IPS-15b (cell line): Measurements from ENCODE around the gene KRT73.

Experiments
- H3K27me3 ChIP-seq: one replicate; pipeline ENCODE4 v1.6.1; 2013; ENCODE audit warnings: low read length; ENCODE audit not compliant: control insufficient read depth, insufficient read depth
- H3K36me3 ChIP-seq: one replicate; pipeline ENCODE4 v1.6.1; 2013; ENCODE audit warnings: low read length; ENCODE audit not compliant: control insufficient read depth, insufficient read depth
- H3K4me1 ChIP-seq: one replicate; pipeline ENCODE4 v1.6.1; 2013; ENCODE audit warnings: mild to moderate bottlenecking, low read length; ENCODE audit not compliant: control insufficient read depth, insufficient read depth
- H3K4me3 ChIP-seq: one replicate; pipeline ENCODE4 v1.5.1; 2013; ENCODE audit warnings: low read depth, low read length
- H3K9ac ChIP-seq: one replicate; pipeline ENCODE4 v1.6.1; 2013; ENCODE audit warnings: low read depth, mild to moderate bottlenecking, low read length
- H3K9me3 ChIP-seq: one replicate; pipeline ENCODE4 v1.6.1; 2013; ENCODE audit warnings: mild to moderate bottlenecking, low read length; ENCODE audit not compliant: control insufficient read depth, insufficient read depth

Gene KRT73

DNA sequence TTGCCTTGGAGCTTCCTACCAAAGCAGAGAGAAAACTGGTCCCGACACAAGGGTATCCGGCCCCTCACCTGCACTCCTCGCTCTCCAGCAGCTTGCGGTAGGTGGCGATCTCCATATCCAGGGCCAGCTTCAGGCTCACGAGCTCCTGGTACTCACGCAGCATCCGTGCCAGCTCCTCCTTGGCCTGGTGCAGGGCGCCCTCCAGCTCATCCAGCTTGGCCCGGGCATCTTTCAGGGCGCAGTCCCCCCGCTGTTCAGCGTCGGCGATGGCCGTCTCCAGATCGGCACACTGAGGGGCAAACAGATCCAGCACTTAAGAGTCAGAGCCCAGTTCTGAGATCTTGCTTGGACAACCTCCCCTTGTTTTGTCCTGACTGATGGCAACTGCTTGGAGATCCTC is 30.8 kb downstream of the KRT73 start:
- H3K36me3 ChIP-seq = no peaks in the 10 kb centered on the region
- H3K9me3 ChIP-seq = peaks cover 11% of the 10 kb centered on the region
- peaks cover 2% of the 10 kb centered on the region for H3K4me1 ChIP-seq
- no peak overlapping the region for H3K9ac ChIP-seq
- H3K27me3 ChIP-seq = no peaks in the 10 kb centered on the region
- H3K4me3 ChIP-seq = no peak overlapping the region

DNA sequence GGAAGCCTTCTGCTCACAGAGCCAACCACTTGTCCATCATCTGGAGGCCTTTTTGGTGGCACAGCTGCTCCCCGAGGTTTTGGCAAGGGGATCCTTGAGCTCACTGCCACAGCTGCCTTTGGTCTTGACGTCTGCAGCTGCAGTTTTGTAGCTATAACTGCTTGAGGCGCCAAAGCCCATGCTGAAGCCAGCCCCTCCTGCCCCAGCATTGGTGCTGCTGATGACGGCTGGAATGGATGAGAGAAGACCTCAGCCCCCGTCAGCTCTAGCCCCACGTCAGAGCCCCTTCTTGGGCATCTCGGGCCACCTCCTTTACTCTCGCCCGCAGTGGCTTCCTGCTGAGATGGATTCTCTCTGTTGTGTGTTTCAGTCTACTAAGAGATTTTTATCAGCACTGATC is 32.4 kb downstream of the KRT73 start:
- peaks cover 4% of the 10 kb centered on the region for H3K9me3 ChIP-seq
- no peak overlapping the region for H3K9ac ChIP-seq
- no peaks in the 10 kb centered on the region for H3K36me3 ChIP-seq
- peaks cover 2% of the 10 kb centered on the region for H3K4me1 ChIP-seq
- H3K4me3 ChIP-seq = no peak overlapping the region
- H3K27me3 ChIP-seq = no peaks in the 10 kb centered on the region

DNA sequence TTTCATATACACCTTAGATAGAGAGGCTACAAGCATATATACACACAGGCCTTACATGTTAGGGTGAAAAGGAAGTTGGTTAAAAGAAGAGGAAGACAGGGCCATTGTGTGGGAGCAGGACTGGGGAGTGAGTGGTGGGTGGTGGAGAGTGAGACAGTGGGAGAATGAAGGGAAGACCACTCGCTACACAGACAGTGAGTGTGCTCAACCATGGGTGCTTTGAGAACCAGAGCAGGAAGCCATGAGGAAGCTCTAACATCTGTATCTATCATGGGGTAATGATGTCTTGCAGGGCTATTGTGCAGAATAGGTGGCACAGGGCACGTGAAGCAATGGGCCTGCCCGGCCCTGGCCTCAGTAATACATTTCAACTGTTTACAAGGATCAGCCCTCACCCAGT is 33.3 kb downstream of the KRT73 start:
- Histone ChIP-seq H3K4me1 (peaks cover 2% of the 10 kb centered on the region), H3K9ac (no peak overlapping the region), H3K9me3 (no peaks in the 10 kb centered on the region), H3K4me3 (no peak overlapping the region), H3K27me3 (no peaks in the 10 kb centered on the region), H3K36me3 (no peaks in the 10 kb centered on the region)

DNA sequence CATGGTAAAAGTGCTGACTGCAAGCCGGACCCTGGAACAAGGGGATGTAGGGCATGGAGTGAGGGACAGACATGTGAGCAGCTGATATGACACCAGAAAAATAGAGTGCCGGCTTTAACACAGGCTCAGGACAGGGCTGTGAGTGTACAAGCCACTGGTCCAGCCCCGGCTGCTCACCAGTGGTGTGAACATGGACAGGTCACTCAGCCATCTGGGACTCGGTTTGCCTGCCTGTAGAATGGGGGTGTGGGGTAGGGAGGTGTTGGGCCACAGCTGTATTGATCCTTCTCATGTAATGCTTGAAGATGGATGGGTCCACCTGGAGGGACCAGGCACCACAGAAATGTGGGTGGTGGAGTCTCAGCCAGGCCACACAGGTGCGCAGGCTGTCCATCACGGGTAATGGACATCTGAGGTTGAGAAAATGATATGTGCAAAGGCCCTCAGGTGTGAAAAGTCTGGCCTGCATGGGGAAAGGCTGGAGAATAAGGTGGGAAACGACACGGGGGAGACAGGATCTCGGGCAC is 34.1 kb downstream of the KRT73 start:
- peaks cover 2% of the 10 kb centered on the region for H3K4me1 ChIP-seq
- H3K36me3 ChIP-seq = no peaks in the 10 kb centered on the region
- H3K27me3 ChIP-seq = no peaks in the 10 kb centered on the region
- no peaks in the 10 kb centered on the region for H3K9me3 ChIP-seq
- no peak overlapping the region for H3K4me3 ChIP-seq
- no peak overlapping the region for H3K9ac ChIP-seq

DNA sequence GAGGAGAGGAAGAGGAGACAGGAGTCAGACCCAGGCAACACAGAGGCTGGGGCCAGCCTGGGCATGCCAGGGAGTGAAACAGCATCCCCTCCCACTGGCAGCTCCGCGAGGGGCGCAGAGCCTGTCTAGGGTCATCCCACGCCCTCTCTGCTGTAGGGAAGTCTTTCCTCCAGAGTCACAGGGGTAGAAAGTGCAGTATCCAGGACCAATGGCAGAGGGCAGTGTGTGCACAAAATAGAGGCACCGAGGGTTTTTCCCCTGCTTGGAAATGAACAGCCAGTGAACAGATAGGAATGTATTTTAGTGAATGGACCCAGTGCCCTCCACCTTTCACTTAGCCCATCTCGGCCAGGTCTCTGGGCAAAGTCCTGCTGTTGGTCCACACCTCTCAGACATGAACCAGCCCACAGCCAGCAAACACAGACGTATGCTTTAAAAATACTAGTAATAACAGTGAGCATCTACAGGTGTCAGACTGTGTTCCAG is 35.3 kb downstream of the KRT73 start:
- H3K27me3 ChIP-seq = no peaks in the 10 kb centered on the region
- no peak overlapping the region for H3K4me3 ChIP-seq
- no peaks in the 10 kb centered on the region for H3K9me3 ChIP-seq
- no peaks in the 10 kb centered on the region for H3K36me3 ChIP-seq
- no peak overlapping the region for H3K9ac ChIP-seq
- peaks cover 2% of the 10 kb centered on the region for H3K4me1 ChIP-seq

DNA sequence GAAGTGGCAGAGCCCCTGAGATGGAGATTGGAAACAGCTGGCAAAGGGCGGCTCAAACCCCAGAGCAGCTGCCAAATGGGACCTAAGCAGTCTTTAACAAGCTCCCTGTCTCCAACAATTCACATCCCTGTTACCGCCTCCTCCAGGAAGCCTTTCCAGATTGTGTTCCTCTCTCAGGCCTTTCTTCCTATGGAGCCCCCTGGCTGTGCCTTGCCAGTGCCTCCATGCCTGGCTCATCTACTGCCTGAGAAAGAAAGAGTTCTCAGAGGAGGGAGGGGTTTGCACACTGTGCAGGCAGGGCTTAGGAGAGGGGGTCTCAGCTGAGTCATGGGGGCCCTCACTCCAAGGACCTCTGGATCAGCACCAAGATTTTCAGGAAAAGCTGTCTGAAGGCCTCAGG is 35.9 kb downstream of the KRT73 start:
- Histone ChIP-seq H3K36me3 (no peaks in the 10 kb centered on the region), H3K9ac (no peak overlapping the region), H3K4me3 (no peak overlapping the region), H3K4me1 (peaks cover 2% of the 10 kb centered on the region), H3K27me3 (no peaks in the 10 kb centered on the region), H3K9me3 (no peaks in the 10 kb centered on the region)

DNA sequence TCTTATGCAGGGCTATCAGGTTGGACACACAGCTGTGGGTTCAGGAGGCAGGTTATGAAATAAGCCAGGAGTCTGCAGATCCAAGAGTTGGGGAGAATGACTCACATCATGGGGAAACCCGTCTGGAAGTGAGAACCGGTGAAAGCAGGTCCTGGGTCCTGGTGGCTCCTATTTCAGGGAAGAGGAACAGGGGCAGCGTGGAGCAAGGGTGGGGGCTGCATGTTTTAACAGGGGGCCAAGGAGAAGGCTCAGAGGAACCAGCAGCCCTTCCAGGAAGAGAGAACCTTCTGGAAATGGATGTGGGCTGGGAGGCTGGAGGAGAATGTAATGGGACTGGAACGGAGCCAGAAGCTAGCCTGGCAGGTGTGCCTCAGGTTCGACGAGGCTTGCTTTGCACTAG is 36.9 kb downstream of the KRT73 start:
- H3K4me1 ChIP-seq = peaks cover 2% of the 10 kb centered on the region
- no peaks in the 10 kb centered on the region for H3K27me3 ChIP-seq
- no peaks in the 10 kb centered on the region for H3K9me3 ChIP-seq
- H3K4me3 ChIP-seq = no peak overlapping the region
- H3K36me3 ChIP-seq = no peaks in the 10 kb centered on the region
- H3K9ac ChIP-seq = no peak overlapping the region

DNA sequence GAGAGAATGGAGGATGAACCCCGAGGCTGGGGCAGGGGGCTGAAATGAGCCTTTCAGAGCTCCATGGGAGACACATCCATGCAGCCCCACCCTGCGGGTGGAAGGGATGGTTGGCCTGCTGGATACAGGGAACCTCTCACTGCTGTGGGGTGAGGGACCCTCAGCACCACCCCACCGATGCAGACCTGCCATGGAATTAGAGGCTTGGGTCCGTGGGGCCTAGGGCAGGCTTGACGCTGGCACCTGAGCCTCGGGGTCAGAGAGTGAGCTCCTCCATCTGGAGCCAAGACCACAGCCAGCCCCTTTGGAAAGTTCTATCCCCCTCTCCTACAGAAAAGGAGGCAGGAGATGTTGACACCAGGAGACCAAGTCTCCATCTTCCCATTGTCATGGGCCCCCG is 37.3 kb downstream of the KRT73 start:
- Histone ChIP-seq H3K9me3 (no peaks in the 10 kb centered on the region), H3K4me1 (peaks cover 2% of the 10 kb centered on the region), H3K4me3 (no peak overlapping the region), H3K36me3 (no peaks in the 10 kb centered on the region), H3K9ac (no peak overlapping the region), H3K27me3 (no peaks in the 10 kb centered on the region)

DNA sequence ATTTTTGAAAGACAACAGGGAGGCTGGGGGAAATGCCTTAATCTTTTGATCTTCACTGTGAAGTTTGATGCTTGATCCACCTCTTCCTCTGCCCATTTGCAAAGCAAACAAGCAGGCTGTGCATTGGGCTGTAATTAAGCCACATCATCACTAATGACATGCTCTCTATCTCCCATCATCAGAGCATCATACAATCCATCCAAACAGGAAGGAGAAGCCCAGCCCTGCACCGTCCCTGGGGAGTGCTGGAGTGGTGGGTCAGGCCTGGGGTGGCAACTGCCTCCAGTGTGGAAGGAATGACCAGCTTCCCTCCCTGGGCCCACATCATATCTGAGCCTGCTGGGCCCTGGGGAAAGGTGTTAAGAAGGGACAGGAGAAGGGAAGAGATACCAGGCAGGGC is 37.9 kb downstream of the KRT73 start:
- Histone ChIP-seq H3K9me3 (no peaks in the 10 kb centered on the region), H3K9ac (no peak overlapping the region), H3K4me1 (peaks cover 2% of the 10 kb centered on the region), H3K27me3 (no peaks in the 10 kb centered on the region), H3K4me3 (no peak overlapping the region), H3K36me3 (no peaks in the 10 kb centered on the region)

DNA sequence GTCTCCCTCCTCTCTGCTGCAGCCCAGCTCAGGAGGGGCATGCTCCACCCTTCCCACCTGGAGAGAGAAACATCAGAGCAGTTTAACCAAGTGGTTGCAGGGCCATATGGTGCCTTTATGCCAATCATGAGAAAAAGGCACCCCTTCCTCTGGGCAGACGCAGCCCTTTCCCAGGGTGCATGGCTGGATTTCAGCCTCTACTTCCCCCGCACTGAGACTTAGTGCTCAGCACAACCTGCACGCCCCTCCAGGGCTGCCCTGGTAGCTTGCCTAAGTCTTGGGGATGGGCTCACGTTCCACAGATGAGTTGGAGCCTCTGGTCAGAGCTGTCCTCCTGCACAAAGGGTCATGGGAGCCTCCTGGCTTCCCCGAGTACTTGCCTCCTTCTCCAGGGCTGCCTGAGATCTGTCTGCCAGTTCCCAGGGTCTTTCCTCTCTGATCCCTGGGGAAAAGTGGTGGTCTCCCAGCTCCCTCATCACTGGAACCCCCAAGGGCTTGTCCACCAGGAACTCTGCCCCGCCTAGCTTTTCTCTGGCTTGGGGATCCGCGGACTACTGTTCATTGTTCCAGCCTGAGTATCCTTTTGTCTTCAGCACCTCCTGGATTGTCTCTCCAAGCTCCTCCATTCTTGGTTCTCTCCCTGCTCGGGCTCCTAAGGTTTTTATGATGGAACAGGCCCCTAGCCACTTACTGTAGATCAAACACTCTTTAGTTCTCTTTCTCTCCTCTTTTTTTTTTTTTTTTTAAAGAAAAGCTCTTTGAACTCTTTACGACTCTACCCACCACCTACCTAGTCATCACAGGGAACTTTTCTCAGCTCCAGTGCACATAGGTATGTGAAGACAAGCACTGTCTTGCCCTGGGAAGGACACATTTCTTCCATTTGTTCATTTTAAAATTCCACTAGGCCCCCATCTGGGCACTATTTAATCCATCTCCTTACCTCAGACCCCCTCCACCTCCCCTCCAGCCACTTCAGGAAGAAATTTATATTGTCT is 38.6 kb downstream of the KRT73 start:
- no peaks in the 10 kb centered on the region for H3K9me3 ChIP-seq
- H3K4me3 ChIP-seq = no peak overlapping the region
- no peaks in the 10 kb centered on the region for H3K27me3 ChIP-seq

DNA sequence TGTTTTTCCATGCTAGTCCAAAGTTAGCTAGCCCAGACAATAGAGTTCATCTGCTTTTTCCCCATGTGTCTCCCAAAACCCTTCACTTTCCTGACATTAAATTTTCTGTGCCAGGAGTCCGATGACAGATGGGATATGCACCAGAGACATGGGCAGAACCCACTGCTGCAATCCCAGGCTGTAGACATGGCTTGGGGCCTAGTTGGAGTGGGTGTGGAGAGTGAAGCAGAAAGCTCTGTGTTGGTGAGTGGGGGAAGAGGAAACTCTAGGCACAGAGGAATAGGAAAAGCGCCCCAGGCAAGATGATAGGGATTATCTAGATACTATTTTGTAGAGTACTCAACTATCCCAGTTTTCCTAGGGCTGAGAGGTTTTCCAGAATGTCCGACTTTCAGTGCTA is 39.9 kb downstream of the KRT73 start:
- no peak overlapping the region for H3K9ac ChIP-seq
- no peaks in the 10 kb centered on the region for H3K9me3 ChIP-seq
- no peaks in the 10 kb centered on the region for H3K27me3 ChIP-seq

More for the DNA sequence above, 38.6 kb downstream of the KRT73 start:
- H3K4me1 ChIP-seq = peaks cover 2% of the 10 kb centered on the region
- no peak overlapping the region for H3K9ac ChIP-seq
- no peaks in the 10 kb centered on the region for H3K36me3 ChIP-seq

DNA sequence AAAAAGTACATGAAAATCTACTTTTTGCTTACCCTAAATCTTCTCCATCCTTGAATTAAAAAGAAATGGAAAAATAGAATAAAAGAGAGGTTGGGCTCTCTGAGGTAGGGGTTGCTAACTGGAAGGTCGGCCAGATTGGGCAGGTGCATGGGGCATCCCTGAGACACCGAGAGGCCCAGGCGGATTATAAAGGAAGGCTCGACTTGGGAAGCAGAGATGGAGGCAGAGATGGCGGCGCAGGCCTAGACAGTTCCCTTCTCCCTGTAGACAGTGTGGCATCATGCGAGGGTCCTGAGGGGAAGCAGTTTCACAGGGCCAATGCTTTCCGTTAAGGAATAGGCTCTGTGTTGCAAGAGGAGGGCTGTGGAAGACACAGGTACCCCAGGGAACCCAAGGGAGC is 41.0 kb downstream of the KRT73 start:
- Histone ChIP-seq H3K4me3 (no peak overlapping the region), H3K36me3 (no peaks in the 10 kb centered on the region), H3K27me3 (no peaks in the 10 kb centered on the region), H3K9ac (no peak overlapping the region), H3K9me3 (no peaks in the 10 kb centered on the region), H3K4me1 (no peaks in the 10 kb centered on the region)

More for the DNA sequence above, 39.9 kb downstream of the KRT73 start:
- Histone ChIP-seq H3K4me1 (peaks cover 2% of the 10 kb centered on the region), H3K4me3 (no peak overlapping the region), H3K36me3 (no peaks in the 10 kb centered on the region)
